ENCODE data around the gene HLA-DOA. TPM values are rescaled to one million over a fixed set of nuclear protein-coding genes. Genes with fewer than 3 reads are reported as not detected.

HLA-DOA gene
- total and polyA plus RNA-seq, 2 of the 8 experiments (the other 6 are each of a cell fraction or from before 2014, with no cell fraction given): 23.7 to 89.0 TPM

DNA sequence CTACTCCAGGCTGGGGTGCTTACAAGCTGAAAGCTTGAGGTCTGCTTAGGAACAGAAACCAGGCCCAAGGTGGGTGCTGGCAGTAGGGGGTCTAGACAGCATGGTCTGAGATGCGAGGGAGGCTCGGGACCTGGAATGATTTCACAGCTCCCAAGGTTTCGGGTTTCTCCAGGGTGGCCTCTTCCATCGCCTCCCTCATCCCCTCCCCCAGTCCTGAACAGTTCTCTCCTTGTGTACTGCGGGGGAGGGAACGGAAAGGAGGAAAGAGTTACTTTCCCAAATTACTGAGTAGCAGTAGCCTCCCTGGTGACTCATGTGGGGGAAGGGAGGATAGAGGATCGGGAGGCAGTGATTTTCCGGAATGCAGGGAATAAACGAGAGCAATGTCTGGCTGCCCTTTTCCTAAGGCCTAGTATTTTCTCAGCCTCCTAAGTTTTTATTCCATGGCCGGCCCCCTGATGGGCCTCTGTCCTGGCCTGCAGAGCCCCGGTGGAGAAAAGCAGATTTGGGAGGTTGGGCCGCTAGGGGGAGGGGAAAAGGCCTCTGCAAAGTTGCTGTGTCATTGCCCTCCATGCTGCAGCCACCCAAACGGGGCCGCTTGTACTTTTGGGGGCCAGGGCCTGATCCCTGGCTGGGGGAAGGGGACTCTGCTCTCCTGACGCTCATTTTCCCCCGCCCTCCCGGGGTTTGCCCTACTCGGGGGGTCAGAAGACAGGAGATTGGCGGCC is 39.5 kb downstream of the HLA-DOA start (continued):
- peak; percentile 97 for TF ChIP-seq YY1 (IDR thresholded peaks at IDR 0.05; ENCODE audit: low read depth, low read length)
- peak in 1 of 2 experiments; percentile 89; a peak in 2 of 3 replicates for TF ChIP-seq POLR2A (IDR thresholded peaks at IDR 0.05; ENCODE audit: control extremely low read depth in 1 of 2, low read depth in 2 of 2, low read length in 2 of 2)
- TF ChIP-seq MAFK (IDR thresholded peaks at IDR 0.05; ENCODE audit: low read depth, low read length): peak; percentile 92

Measured in H1 (cell line).